HepG2 (cell line): Measurements from ENCODE around the gene TRABD. TPM values are rescaled to one million over a fixed set of nuclear protein-coding genes. Genes with fewer than 3 reads are reported as not detected.

Experiments used
- AKNA ChIP-seq: sonication (generic); formaldehyde crosslinking; IDR thresholded peaks from 2 replicates; pipeline ENCODE4 v1.4.0; 2020; ENCODE audit warnings: missing genetic modification reagents, borderline replicate concordance
- ARNT2 ChIP-seq: sonication (generic); formaldehyde crosslinking; IDR thresholded peaks from 2 replicates; pipeline ENCODE4 v1.8.0; 2022; ENCODE audit warnings: mild to moderate bottlenecking, low read depth, missing genetic modification reagents, moderate library complexity
- CBX1 ChIP-seq: IDR thresholded peaks from one replicate; pipeline ENCODE4 v1.6.1; 2016; ENCODE audit warnings: antibody characterized with exemption, low read depth
- CSRNP2 ChIP-seq: sonication (generic); formaldehyde crosslinking; conservative IDR thresholded peaks from 2 replicates; pipeline ENCODE4 v1.8.0; 2022; ENCODE audit warnings: low read depth, missing genetic modification reagents
- HDAC1 ChIP-seq: sonication (generic); formaldehyde crosslinking; IDR thresholded peaks from 2 replicates; pipeline ENCODE4 v1.5.1; 2020; ENCODE audit warnings: mild to moderate bottlenecking, missing genetic modification reagents
- IKZF4 ChIP-seq: sonication (generic); formaldehyde crosslinking; IDR thresholded peaks from 2 replicates; pipeline ENCODE4 v1.5.1; 2020; ENCODE audit warnings: borderline replicate concordance, mild to moderate bottlenecking, low read depth, missing genetic modification reagents; ENCODE audit errors: not compliant biosample characterization
- KLF11 ChIP-seq: IDR thresholded peaks from 2 replicates; pipeline ENCODE4 v1.6.1; 2016; ENCODE audit warnings: missing compliant biosample characterization
- MED1 ChIP-seq: sonication (generic); formaldehyde crosslinking; IDR thresholded peaks from 2 replicates; pipeline ENCODE4 v1.4.0; 2020; ENCODE audit warnings: missing genetic modification reagents
- NFKB2 ChIP-seq: sonication (generic); formaldehyde crosslinking; IDR thresholded peaks from 2 replicates; pipeline ENCODE4 v1.4.0; 2020; ENCODE audit warnings: missing genetic modification reagents, borderline replicate concordance
- ONECUT2 ChIP-seq: sonication (generic); formaldehyde crosslinking; IDR thresholded peaks from 2 replicates; pipeline ENCODE4 v1.4.0; 2020; ENCODE audit warnings: missing genetic modification reagents
- PAXIP1 ChIP-seq: sonication (generic); formaldehyde crosslinking; conservative IDR thresholded peaks from 2 replicates; pipeline ENCODE4 v1.4.0; 2020; ENCODE audit warnings: mild to moderate bottlenecking, missing genetic modification reagents, moderate library complexity
- PITX1 ChIP-seq: sonication (generic); formaldehyde crosslinking; IDR thresholded peaks from 2 replicates; pipeline ENCODE4 v1.5.1; 2020; ENCODE audit warnings: mild to moderate bottlenecking, missing genetic modification reagents
- ZNF629 ChIP-seq: sonication (generic); formaldehyde crosslinking; conservative IDR thresholded peaks from 2 replicates; pipeline ENCODE4 v1.5.0; 2020; ENCODE audit warnings: missing genetic modification reagents
- ZNF777 ChIP-seq: sonication (generic); formaldehyde crosslinking; IDR thresholded peaks from 2 replicates; pipeline ENCODE4 v1.4.0; 2020; ENCODE audit warnings: missing genetic modification reagents
- polyA plus RNA-seq, 8 experiments: library from polyadenylated mRNA; depleted of rRNA in 3 of 8; stranded (reverse) in 7 of 8; unstranded in 1 of 8; fragments of >200 nt; fragmentation: Illumina TruSeq in 4 of 8; extraction: Trizol in 4 of 8; gene quantifications; 2 replicates each; pipeline versions ENCODE4 v1.2.1 to v1.2.3, GENCODE V29; 2011 to 2016; ENCODE audit warnings: low read depth in 4 of 8, missing spikeins in 1 of 8, mixed read lengths in 1 of 8; ENCODE audit not compliant: insufficient read depth in 1 of 8
- total RNA-seq, 5 experiments: library from RNA; depleted of rRNA; stranded (reverse); fragments of >200 nt; fragmentation: Illumina TruSeq; extraction: Trizol; gene quantifications; 2 replicates each; pipeline ENCODE4 v1.2.3, GENCODE V29; 2016; ENCODE audit warnings: low read depth in 1 of 5
- TF ChIP-seq, protein P1 (sequence below): sonication (generic); formaldehyde crosslinking; IDR thresholded peaks from 2 replicates; pipeline ENCODE4 v1.4.0; 2020; ENCODE audit warnings: missing genetic modification reagents
- TF ChIP-seq, protein P2 (sequence below): sonication (generic); formaldehyde crosslinking; IDR thresholded peaks from 2 replicates; pipeline ENCODE4 v1.5.1; 2020; ENCODE audit warnings: mild to moderate bottlenecking, moderate library complexity, missing genetic modification reagents

Gene TRABD
- total and polyA plus RNA-seq, 2 of the 13 experiments (the other 11 are each of a cell fraction or from before 2014, with no cell fraction given), result 21.5 to 28.9 TPM

DNA sequence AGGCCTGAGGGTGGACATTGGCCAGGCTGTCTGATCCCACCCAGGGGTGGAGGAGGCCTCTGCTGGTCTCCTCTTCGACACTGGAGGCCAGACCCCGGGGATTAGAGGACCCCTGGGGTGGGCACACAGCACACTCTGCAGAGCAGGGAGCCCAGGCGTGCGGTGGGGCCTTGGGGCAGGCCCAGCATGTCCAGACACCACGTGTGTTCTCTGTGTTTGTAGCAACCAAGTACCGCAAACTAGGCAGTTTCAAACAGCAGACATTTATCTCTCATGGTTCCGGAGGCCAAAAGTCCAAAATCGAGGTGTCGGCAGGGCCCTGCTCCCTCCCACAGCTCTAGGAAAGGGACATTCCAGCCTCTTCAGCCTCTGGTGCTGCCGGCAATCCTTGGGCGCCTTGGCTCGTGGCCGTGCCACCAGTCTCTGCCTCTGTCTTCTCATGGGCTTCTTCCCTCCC lies 13.7 kb upstream of the TRABD start (continued):
- no peak for TF ChIP-seq AKNA (CRISPR knock-in tag)
- TF ChIP-seq ONECUT2 (CRISPR knock-in tag), result no peak
- TF ChIP-seq PAXIP1 (CRISPR knock-in tag), result peak; percentile 53; the same call in 1 of the 2 replicates
- TF ChIP-seq ARNT2 (CRISPR knock-in tag), result no peak
- no peak for TF ChIP-seq ZNF629
- peak; percentile 44; the same call in 1 of the 2 replicates for TF ChIP-seq MED1 (CRISPR knock-in tag)
- no peak for TF ChIP-seq HDAC1 (CRISPR knock-in tag)
- TF ChIP-seq, protein P1, sequence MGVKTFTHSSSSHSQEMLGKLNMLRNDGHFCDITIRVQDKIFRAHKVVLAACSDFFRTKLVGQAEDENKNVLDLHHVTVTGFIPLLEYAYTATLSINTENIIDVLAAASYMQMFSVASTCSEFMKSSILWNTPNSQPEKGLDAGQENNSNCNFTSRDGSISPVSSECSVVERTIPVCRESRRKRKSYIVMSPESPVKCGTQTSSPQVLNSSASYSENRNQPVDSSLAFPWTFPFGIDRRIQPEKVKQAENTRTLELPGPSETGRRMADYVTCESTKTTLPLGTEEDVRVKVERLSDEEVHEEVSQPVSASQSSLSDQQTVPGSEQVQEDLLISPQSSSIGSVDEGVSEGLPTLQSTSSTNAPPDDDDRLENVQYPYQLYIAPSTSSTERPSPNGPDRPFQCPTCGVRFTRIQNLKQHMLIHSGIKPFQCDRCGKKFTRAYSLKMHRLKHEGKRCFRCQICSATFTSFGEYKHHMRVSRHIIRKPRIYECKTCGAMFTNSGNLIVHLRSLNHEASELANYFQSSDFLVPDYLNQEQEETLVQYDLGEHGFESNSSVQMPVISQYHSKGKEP (CRISPR knock-in tag), result no peak
- TF ChIP-seq CBX1, result no peak
- peak; percentile 45 for TF ChIP-seq ZNF777 (CRISPR knock-in tag)
- TF ChIP-seq, protein P2, sequence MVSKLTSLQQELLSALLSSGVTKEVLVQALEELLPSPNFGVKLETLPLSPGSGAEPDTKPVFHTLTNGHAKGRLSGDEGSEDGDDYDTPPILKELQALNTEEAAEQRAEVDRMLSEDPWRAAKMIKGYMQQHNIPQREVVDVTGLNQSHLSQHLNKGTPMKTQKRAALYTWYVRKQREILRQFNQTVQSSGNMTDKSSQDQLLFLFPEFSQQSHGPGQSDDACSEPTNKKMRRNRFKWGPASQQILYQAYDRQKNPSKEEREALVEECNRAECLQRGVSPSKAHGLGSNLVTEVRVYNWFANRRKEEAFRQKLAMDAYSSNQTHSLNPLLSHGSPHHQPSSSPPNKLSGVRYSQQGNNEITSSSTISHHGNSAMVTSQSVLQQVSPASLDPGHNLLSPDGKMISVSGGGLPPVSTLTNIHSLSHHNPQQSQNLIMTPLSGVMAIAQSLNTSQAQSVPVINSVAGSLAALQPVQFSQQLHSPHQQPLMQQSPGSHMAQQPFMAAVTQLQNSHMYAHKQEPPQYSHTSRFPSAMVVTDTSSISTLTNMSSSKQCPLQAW (CRISPR knock-in tag), result no peak; the same call in 1 of the 2 replicates
- TF ChIP-seq KLF11 (CRISPR knock-in tag), result no peak
- TF ChIP-seq IKZF4 (CRISPR knock-in tag), result peak; percentile 10
- TF ChIP-seq NFKB2 (CRISPR knock-in tag), result no peak
- TF ChIP-seq PITX1 (CRISPR knock-in tag), result no peak
- TF ChIP-seq CSRNP2, result no peak
